GM23338 (cell line): ENCODE measurements around the gene ZNF488.

Experiments
- EZH2 ChIP-seq: fragments of 200-600 bp; sonication (generic); IDR thresholded peaks from one replicate; pipeline ENCODE4 v1.8.0; 2017; ENCODE audit warnings: antibody characterized with exemption, mild to moderate bottlenecking, low read depth; ENCODE audit not compliant: unreplicated experiment
- JUNB ChIP-seq: IDR thresholded peaks from one replicate; pipeline ENCODE4 v1.6.1; 2016; ENCODE audit warnings: antibody characterized with exemption; ENCODE audit not compliant: unreplicated experiment
- POLR2AphosphoS5 ChIP-seq: IDR thresholded peaks from 2 replicates; pipeline ENCODE4 v1.6.1; 2016; ENCODE audit warnings: antibody characterized with exemption, low read depth
- TF ChIP-seq, protein P1 (sequence below), 2 experiments: fragments of 200-600 bp in 1 of 2; sonication (generic) in 1 of 2; conservative IDR thresholded peaks; 2 replicates each; pipeline versions ENCODE4 v1.5.1 to v1.6.1; 2016 to 2017; ENCODE audit warnings: antibody characterized with exemption in 2 of 2, low read depth in 2 of 2, mild to moderate bottlenecking in 2 of 2, moderate library complexity in 1 of 2

GRCh38 chr10:47349941-47350371 is 34.1 kb downstream of the ZNF488 start:
- TF ChIP-seq, protein P1, sequence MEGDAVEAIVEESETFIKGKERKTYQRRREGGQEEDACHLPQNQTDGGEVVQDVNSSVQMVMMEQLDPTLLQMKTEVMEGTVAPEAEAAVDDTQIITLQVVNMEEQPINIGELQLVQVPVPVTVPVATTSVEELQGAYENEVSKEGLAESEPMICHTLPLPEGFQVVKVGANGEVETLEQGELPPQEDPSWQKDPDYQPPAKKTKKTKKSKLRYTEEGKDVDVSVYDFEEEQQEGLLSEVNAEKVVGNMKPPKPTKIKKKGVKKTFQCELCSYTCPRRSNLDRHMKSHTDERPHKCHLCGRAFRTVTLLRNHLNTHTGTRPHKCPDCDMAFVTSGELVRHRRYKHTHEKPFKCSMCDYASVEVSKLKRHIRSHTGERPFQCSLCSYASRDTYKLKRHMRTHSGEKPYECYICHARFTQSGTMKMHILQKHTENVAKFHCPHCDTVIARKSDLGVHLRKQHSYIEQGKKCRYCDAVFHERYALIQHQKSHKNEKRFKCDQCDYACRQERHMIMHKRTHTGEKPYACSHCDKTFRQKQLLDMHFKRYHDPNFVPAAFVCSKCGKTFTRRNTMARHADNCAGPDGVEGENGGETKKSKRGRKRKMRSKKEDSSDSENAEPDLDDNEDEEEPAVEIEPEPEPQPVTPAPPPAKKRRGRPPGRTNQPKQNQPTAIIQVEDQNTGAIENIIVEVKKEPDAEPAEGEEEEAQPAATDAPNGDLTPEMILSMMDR (conservative IDR thresholded peaks at IDR 0.05; ENCODE audit: low read depth in 2 of 2): no peak
- TF ChIP-seq EZH2 (no peak), JUNB (no peak), POLR2AphosphoS5 (no peak)
